ENCODE results near the gene CRACR2B.

DNA sequence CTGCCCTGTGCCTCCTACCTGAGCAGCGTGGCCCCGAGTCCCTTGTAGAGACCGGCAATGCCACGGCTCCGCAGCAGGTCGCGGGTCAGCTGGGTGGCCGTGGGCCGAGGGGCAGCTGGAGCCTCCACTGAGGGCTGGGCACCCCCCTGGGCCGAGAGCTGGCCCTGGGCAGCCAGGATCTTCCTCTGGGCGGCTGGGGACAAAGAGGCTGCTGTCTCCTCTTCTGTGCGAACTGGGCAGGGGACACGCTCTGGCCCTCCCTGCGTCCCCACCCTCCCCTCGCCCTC, 35.2 kb upstream of the CRACR2B start:
- TF ChIP-seq, protein P1, sequence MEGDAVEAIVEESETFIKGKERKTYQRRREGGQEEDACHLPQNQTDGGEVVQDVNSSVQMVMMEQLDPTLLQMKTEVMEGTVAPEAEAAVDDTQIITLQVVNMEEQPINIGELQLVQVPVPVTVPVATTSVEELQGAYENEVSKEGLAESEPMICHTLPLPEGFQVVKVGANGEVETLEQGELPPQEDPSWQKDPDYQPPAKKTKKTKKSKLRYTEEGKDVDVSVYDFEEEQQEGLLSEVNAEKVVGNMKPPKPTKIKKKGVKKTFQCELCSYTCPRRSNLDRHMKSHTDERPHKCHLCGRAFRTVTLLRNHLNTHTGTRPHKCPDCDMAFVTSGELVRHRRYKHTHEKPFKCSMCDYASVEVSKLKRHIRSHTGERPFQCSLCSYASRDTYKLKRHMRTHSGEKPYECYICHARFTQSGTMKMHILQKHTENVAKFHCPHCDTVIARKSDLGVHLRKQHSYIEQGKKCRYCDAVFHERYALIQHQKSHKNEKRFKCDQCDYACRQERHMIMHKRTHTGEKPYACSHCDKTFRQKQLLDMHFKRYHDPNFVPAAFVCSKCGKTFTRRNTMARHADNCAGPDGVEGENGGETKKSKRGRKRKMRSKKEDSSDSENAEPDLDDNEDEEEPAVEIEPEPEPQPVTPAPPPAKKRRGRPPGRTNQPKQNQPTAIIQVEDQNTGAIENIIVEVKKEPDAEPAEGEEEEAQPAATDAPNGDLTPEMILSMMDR (IDR thresholded peaks at IDR 0.05): no peak
- no peak for TF ChIP-seq POLR2A (IDR thresholded peaks at IDR 0.05)

Data from heart left ventricle (tissue), 13 donors.